ENCODE data around the gene RET.

DNA sequence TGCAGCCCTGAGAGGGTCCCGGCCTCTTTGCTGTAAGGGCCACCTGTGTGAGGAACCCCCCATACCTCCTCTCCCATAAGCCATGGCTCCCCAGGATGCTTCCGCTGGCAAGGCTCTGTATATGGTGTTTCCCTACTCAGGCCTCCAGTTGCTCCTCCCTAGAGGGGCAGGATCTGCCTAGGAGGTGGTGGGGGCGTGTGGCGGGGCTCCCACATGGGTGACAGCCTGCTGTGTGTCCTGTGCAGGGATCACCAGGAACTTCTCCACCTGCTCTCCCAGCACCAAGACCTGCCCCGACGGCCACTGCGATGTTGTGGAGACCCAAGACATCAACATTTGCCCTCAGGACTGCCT is 35.7 kb downstream of the RET start:
- TF ChIP-seq, protein P1, sequence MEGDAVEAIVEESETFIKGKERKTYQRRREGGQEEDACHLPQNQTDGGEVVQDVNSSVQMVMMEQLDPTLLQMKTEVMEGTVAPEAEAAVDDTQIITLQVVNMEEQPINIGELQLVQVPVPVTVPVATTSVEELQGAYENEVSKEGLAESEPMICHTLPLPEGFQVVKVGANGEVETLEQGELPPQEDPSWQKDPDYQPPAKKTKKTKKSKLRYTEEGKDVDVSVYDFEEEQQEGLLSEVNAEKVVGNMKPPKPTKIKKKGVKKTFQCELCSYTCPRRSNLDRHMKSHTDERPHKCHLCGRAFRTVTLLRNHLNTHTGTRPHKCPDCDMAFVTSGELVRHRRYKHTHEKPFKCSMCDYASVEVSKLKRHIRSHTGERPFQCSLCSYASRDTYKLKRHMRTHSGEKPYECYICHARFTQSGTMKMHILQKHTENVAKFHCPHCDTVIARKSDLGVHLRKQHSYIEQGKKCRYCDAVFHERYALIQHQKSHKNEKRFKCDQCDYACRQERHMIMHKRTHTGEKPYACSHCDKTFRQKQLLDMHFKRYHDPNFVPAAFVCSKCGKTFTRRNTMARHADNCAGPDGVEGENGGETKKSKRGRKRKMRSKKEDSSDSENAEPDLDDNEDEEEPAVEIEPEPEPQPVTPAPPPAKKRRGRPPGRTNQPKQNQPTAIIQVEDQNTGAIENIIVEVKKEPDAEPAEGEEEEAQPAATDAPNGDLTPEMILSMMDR (IDR thresholded peaks at IDR 0.05): no peak
- TF ChIP-seq, protein P2, sequence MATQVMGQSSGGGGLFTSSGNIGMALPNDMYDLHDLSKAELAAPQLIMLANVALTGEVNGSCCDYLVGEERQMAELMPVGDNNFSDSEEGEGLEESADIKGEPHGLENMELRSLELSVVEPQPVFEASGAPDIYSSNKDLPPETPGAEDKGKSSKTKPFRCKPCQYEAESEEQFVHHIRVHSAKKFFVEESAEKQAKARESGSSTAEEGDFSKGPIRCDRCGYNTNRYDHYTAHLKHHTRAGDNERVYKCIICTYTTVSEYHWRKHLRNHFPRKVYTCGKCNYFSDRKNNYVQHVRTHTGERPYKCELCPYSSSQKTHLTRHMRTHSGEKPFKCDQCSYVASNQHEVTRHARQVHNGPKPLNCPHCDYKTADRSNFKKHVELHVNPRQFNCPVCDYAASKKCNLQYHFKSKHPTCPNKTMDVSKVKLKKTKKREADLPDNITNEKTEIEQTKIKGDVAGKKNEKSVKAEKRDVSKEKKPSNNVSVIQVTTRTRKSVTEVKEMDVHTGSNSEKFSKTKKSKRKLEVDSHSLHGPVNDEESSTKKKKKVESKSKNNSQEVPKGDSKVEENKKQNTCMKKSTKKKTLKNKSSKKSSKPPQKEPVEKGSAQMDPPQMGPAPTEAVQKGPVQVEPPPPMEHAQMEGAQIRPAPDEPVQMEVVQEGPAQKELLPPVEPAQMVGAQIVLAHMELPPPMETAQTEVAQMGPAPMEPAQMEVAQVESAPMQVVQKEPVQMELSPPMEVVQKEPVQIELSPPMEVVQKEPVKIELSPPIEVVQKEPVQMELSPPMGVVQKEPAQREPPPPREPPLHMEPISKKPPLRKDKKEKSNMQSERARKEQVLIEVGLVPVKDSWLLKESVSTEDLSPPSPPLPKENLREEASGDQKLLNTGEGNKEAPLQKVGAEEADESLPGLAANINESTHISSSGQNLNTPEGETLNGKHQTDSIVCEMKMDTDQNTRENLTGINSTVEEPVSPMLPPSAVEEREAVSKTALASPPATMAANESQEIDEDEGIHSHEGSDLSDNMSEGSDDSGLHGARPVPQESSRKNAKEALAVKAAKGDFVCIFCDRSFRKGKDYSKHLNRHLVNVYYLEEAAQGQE (IDR thresholded peaks at IDR 0.05; ENCODE audit: insufficient read depth in 1 of 2, low read depth in 2 of 2, low read length in 1 of 2): no peak
- TF ChIP-seq TCF7L2 (IDR thresholded peaks at IDR 0.05; ENCODE audit: low read depth, low read length) (no peak), POLR2AphosphoS5 (IDR thresholded peaks at IDR 0.05; ENCODE audit: low read depth, low read length) (no peak)

All from Panc1 (cell line).